GM19351 (cell line): Measurements from ENCODE around the gene RUNDC1.

Experiments
- ATAC-seq: cut with Tn5 transposase; IDR thresholded peaks from one replicate; pipeline ENCODE4 v1.9.1; 2021; ENCODE audit warnings: mild to moderate bottlenecking, moderate library complexity; ENCODE audit not compliant: unreplicated experiment

The RUNDC1 gene

GRCh38 chr17:43016216-43016615 is 35.9 kb downstream of the RUNDC1 start:
- ATAC-seq = no peak

- no peak for ATAC-seq
Measured at GRCh38 chr17:43018008-43018853, 37.9 kb downstream of the RUNDC1 start.

GRCh38 chr17:43018932-43019331 is 38.6 kb downstream of the RUNDC1 start:
- ATAC-seq = no peak

- ATAC-seq = no peak
Measured at GRCh38 chr17:43019418-43019817, 39.1 kb downstream of the RUNDC1 start.

GRCh38 chr17:43020030-43020621 is 39.8 kb downstream of the RUNDC1 start:
- no peak for ATAC-seq

GRCh38 chr17:43020789-43021740 is 40.7 kb downstream of the RUNDC1 start:
- no peak for ATAC-seq

- ATAC-seq = no peak
Measured at GRCh38 chr17:43021741-43022512, 41.6 kb downstream of the RUNDC1 start, which contains the start of gene VAT1. TSS of gene VAT1 (minus strand) at chr17:43022385. CDS start at chr17:43022322, 63 bp downstream.

GRCh38 chr17:43024407-43025289 is 44.3 kb downstream of the RUNDC1 start, which contains the start of gene RND2:
TSS of gene RND2 (plus strand) at chr17:43025231. CDS start at chr17:43025348, 117 bp downstream.
- peak; percentile 54 for ATAC-seq

GRCh38 chr17:43025290-43025657 is 44.9 kb downstream of the RUNDC1 start:
- no peak for ATAC-seq

- ATAC-seq = no peak
Measured at GRCh38 chr17:43025766-43026537, 45.6 kb downstream of the RUNDC1 start.

GRCh38 chr17:43026595-43026994 is 46.2 kb downstream of the RUNDC1 start:
- ATAC-seq = no peak

GRCh38 chr17:43027091-43028032 is 47.0 kb downstream of the RUNDC1 start:
- ATAC-seq = no peak

GRCh38 chr17:43028221-43028861 is 48.0 kb downstream of the RUNDC1 start:
- no peak for ATAC-seq

GRCh38 chr17:43030137-43030767 is 49.9 kb downstream of the RUNDC1 start:
- no peak for ATAC-seq

GRCh38 chr17:43031666-43032065 is 51.3 kb downstream of the RUNDC1 start:
- ATAC-seq = no peak
